Progenitor cell of endocrine pancreas (in vitro differentiated cells): ENCODE results near the gene RND1. TPM values are rescaled to one million over a fixed set of nuclear protein-coding genes. Genes with fewer than 3 reads are reported as not detected.

Experiments used
- DNase-seq: peaks from one replicate; pipeline ENCODE4 v3.0.0; 2021; ENCODE audit warnings: low spot score; ENCODE audit not compliant: unreplicated experiment
- H3K27ac Mint-ChIP-seq: 2 replicates; pipeline ENCODE4 v1.8.0; 2021; ENCODE audit warnings: mild to moderate bottlenecking, moderate library complexity, mixed read lengths
- H3K27me3 Mint-ChIP-seq: 2 replicates; pipeline ENCODE4 v1.8.0; 2021; ENCODE audit warnings: mixed read lengths
- H3K36me3 Mint-ChIP-seq: 2 replicates; pipeline ENCODE4 v1.8.0; 2022; ENCODE audit warnings: mixed read lengths; ENCODE audit not compliant: insufficient read depth
- H3K4me1 Mint-ChIP-seq: 2 replicates; pipeline ENCODE4 v1.8.0; 2021; ENCODE audit warnings: low read depth, mixed read lengths
- H3K4me3 Mint-ChIP-seq: 2 replicates; pipeline ENCODE4 v1.8.0; 2021; ENCODE audit warnings: low read depth, mild to moderate bottlenecking, moderate library complexity, mixed read lengths
- H3K9me3 Mint-ChIP-seq: 2 replicates; pipeline ENCODE4 v1.8.0; 2021; ENCODE audit warnings: low read depth, mixed read lengths
- CTCF ChIP-seq: fragments of 200-600 bp; sonication (generic); IDR thresholded peaks from one replicate; pipeline ENCODE4 v1.5.0; 2021; ENCODE audit warnings: antibody characterized with exemption, mild to moderate bottlenecking; ENCODE audit not compliant: unreplicated experiment
- total RNA-seq: library from RNA; stranded (reverse); gene quantifications from 2 replicates; pipeline ENCODE4 v1.2.1, GENCODE V29; 2021

Gene RND1
- total RNA-seq, 1 donor from 2014 or later = 12.5 TPM

GRCh38 chr12:48822139-48822538 is 43.5 kb downstream of the RND1 start:
- no peak for DNase-seq
- H3K36me3 Mint-ChIP-seq = peaks cover 4% of the 10 kb centered on the region
- no peaks in the 10 kb centered on the region for H3K9me3 Mint-ChIP-seq
- peaks cover 2% of the 10 kb centered on the region for H3K27me3 Mint-ChIP-seq
- H3K27ac Mint-ChIP-seq = peak overlapping the region; percentile 38
- peak overlapping the region; percentile 31 for H3K4me3 Mint-ChIP-seq
- H3K4me1 Mint-ChIP-seq = peaks cover 17% of the 10 kb centered on the region
- no peak for TF ChIP-seq CTCF

- peaks cover 26% of the 10 kb centered on the region for H3K4me1 Mint-ChIP-seq
- no peaks in the 10 kb centered on the region for H3K9me3 Mint-ChIP-seq
- peaks cover 11% of the 10 kb centered on the region for H3K27me3 Mint-ChIP-seq
- H3K27ac Mint-ChIP-seq = no peak overlapping the region
- peak overlapping the region; percentile 65 for H3K4me3 Mint-ChIP-seq
- no peak for TF ChIP-seq CTCF
- peaks cover 3% of the 10 kb centered on the region for H3K36me3 Mint-ChIP-seq
- DNase-seq = no peak
These were observed 45.5 kb downstream of the RND1 start for GRCh38 chr12:48819986-48820725.

- Mint-ChIP-seq H3K4me3 (peak overlapping the region; percentile 92), H3K4me1 (peaks cover 27% of the 10 kb centered on the region), H3K9me3 (no peaks in the 10 kb centered on the region), H3K36me3 (peaks cover 2% of the 10 kb centered on the region), H3K27me3 (peaks cover 12% of the 10 kb centered on the region), H3K27ac (peak overlapping the region; percentile 81)
- peak; percentile 39 for TF ChIP-seq CTCF
- no peak for DNase-seq
These were observed 46.7 kb downstream of the RND1 start for GRCh38 chr12:48818831-48819590.

- no peak for TF ChIP-seq CTCF
- H3K27ac Mint-ChIP-seq = peak within 1 kb of the TSS; percentile 93
- no peaks in the 10 kb centered on the region for H3K36me3 Mint-ChIP-seq
- peaks cover 32% of the 10 kb centered on the region for H3K4me1 Mint-ChIP-seq
- H3K27me3 Mint-ChIP-seq = peaks cover 18% of the 10 kb centered on the region
- peak; percentile 65 for DNase-seq
- no peaks in the 10 kb centered on the region for H3K9me3 Mint-ChIP-seq
- H3K4me3 Mint-ChIP-seq = peak within 1 kb of the TSS; percentile 92
These were observed 47.5 kb downstream of the RND1 start, which contains the start of gene CACNB3 for GRCh38 chr12:48817873-48818830. Gene CACNB3 (plus strand): TSS chr12:48818496. CDS start chr12:48818930, 434 bp downstream.
